HCT116 (cell line): Measurements from ENCODE around the gene CYB5D1. TPM values are rescaled to one million over a fixed set of nuclear protein-coding genes. Genes with fewer than 3 reads are reported as not detected.

ENCODE experiments used
- ATAC-seq: fragments of 200-7000 bp; cut with Tn5 transposase; 2 replicates; pipeline ENCODE4 v1.9.1; 2020; ENCODE audit warnings: mild to moderate bottlenecking, moderate library complexity
- BruUV-seq: library from RNA; stranded (reverse); fragments of 400-500 nt; replicated peaks from 2 replicates; lab custom pipeline; 2021; lab: Mats Ljungman, UMichigan
- CTCF ChIA-PET: fragments of 300-600 bp; sonication (Branson Sonifier 250); formaldehyde crosslinking; loops from one replicate; lab custom pipeline; 2021; ENCODE audit warnings: antibody characterized with exemption; lab: Charles Lee
- POLR2A ChIA-PET: fragments of 300-600, 350-600 bp; sonication (Branson Sonifier 250); formaldehyde crosslinking; loops from one replicate; lab custom pipeline; 2021; ENCODE audit warnings: antibody characterized with exemption; lab: Charles Lee
- RAD21 ChIA-PET, 2 experiments: fragments of 300-600 bp; sonication (Branson Sonifier 250); formaldehyde crosslinking; loops; one replicate each; lab custom pipeline; 2023; ENCODE audit warnings: low total read pairs in 2 of 2; ENCODE audit not compliant: uncharacterized antibody in 2 of 2, unreplicated experiment in 2 of 2, low non-redundant PET in 1 of 2; lab: Charles Lee
- DNase-seq: peaks from one replicate; pipeline ENCODE4 v3.0.0-alpha.2; 2010; ENCODE audit warnings: low read depth, low spot score
- H2AFZ ChIP-seq: fragments of 200-600 bp; shearing (Covaris generic), sonication (generic); 2 replicates; pipeline ENCODE4 v1.6.1; 2017; ENCODE audit warnings: low read depth, mixed run types, mixed read lengths, antibody characterized with exemption, low read length; ENCODE audit not compliant: poor library complexity, severe bottlenecking
- H3K27ac ChIP-seq: 2 replicates; pipeline ENCODE4 v1.5.1; 2012; ENCODE audit warnings: low read depth, low read length
- H3K27me3 ChIP-seq: fragments of 200-600 bp; sonication (generic); 2 replicates; pipeline ENCODE4 v1.6.1; 2016; ENCODE audit warnings: mixed run types, low read length, mixed read lengths; ENCODE audit not compliant: insufficient read depth
- H3K36me3 ChIP-seq, 2 experiments: fragments of 200-500 bp in 1 of 2; fragments of 200-600 bp in 1 of 2; sonication (Bioruptor generic) in 1 of 2; sonication (generic) in 1 of 2; 2 replicates each; pipeline versions ENCODE4 v1.5.1 to v1.6.1; 2014 to 2016; ENCODE audit warnings: low read length in 2 of 2, inconsistent platforms in 1 of 2, mixed read lengths in 1 of 2, mixed run types in 1 of 2; ENCODE audit not compliant: insufficient read depth in 2 of 2, control insufficient read depth in 1 of 2
- H3K4me1 ChIP-seq, 2 experiments: fragments of 200-600 bp in 1 of 2; sonication (generic) in 1 of 2; 2 replicates each; pipeline versions ENCODE4 v1.5.1 to v1.6.1; 2012 to 2017; ENCODE audit warnings: low read length in 2 of 2, inconsistent platforms in 1 of 2, mild to moderate bottlenecking in 1 of 2, mixed read lengths in 1 of 2, mixed run types in 1 of 2, moderate library complexity in 1 of 2; ENCODE audit not compliant: insufficient read depth in 2 of 2, control insufficient read depth in 1 of 2
- H3K4me2 ChIP-seq: fragments of 200-600 bp; sonication (generic); 2 replicates; pipeline ENCODE4 v1.6.1; 2017; ENCODE audit warnings: mixed run types, low read length, mixed read lengths
- H3K4me3 ChIP-seq, 2 experiments: fragments of 200-600 bp in 1 of 2; sonication (generic) in 1 of 2; replicated peaks in 1 of 2; 2 replicates each; pipeline ENCODE4 v1.5.1; 2011 to 2016; ENCODE audit warnings: low read length in 2 of 2, control low read depth in 1 of 2, low read depth in 1 of 2, mild to moderate bottlenecking in 1 of 2, mixed read lengths in 1 of 2, mixed run types in 1 of 2
- H3K79me2 ChIP-seq: fragments of 200-600 bp; sonication (generic); 2 replicates; pipeline ENCODE4 v1.6.1; 2017; ENCODE audit warnings: mild to moderate bottlenecking, mixed run types, low read length, moderate library complexity, mixed read lengths; ENCODE audit not compliant: insufficient read depth
- H3K9ac ChIP-seq: fragments of 200-600 bp; sonication (generic); 2 replicates; pipeline ENCODE4 v1.6.1; 2016; ENCODE audit warnings: low read length, mixed read lengths
- H3K9me2 ChIP-seq: fragments of 200-600 bp; sonication (generic), shearing (Covaris generic); 2 replicates; pipeline ENCODE4 v1.6.1; 2017; ENCODE audit warnings: mixed run types, mild to moderate bottlenecking, moderate library complexity; ENCODE audit not compliant: insufficient read depth
- H3K9me3 ChIP-seq, 2 experiments: fragments of 200-500 bp in 1 of 2; fragments of 200-600 bp in 1 of 2; sonication (Bioruptor generic) in 1 of 2; sonication (generic) in 1 of 2; 2 replicates each; pipeline ENCODE4 v1.6.1; 2014 to 2017; ENCODE audit warnings: low read length in 2 of 2, mixed read lengths in 2 of 2, inconsistent platforms in 1 of 2, low read depth in 1 of 2, mild to moderate bottlenecking in 1 of 2, mixed run types in 1 of 2, moderate library complexity in 1 of 2; ENCODE audit not compliant: control insufficient read depth in 1 of 2, insufficient read depth in 1 of 2
- H4K20me1 ChIP-seq: fragments of 200-600 bp; sonication (generic), shearing (Covaris generic); 2 replicates; pipeline ENCODE4 v1.6.1; 2017; ENCODE audit warnings: mixed run types, mild to moderate bottlenecking, moderate library complexity; ENCODE audit not compliant: insufficient read depth
- ATF3 ChIP-seq: IDR thresholded peaks from 2 replicates; pipeline ENCODE4 v1.6.1; 2012
- CEBPB ChIP-seq: IDR thresholded peaks from 2 replicates; pipeline ENCODE4 v1.6.1; 2012; ENCODE audit warnings: low read depth
- EZH2 ChIP-seq: fragments of 200-600 bp; sonication (generic); IDR thresholded peaks from 2 replicates; pipeline ENCODE4 v1.6.1; 2017; ENCODE audit warnings: antibody characterized with exemption, mixed run types
- SIN3A ChIP-seq: IDR thresholded peaks from 2 replicates; pipeline ENCODE4 v1.6.1; 2012; ENCODE audit warnings: low read depth
- TCF7L2 ChIP-seq: IDR thresholded peaks from 2 replicates; pipeline ENCODE4 v1.7.0; 2011; ENCODE audit warnings: borderline replicate concordance, inconsistent platforms; ENCODE audit not compliant: insufficient read depth, insufficient read length; ENCODE audit errors: extremely low read depth
- ZBTB33 ChIP-seq: IDR thresholded peaks from 2 replicates; pipeline ENCODE4 v1.6.1; 2011; ENCODE audit warnings: mild to moderate bottlenecking, low read length, moderate library complexity; ENCODE audit not compliant: insufficient replicate concordance; ENCODE audit errors: extremely low read depth
- ZNF274 ChIP-seq: fragments of 200-500 bp; sonication (Bioruptor generic); IDR thresholded peaks from 2 replicates; pipeline ENCODE4 v1.6.1; 2014; ENCODE audit warnings: mild to moderate bottlenecking, low read depth, low read length, inconsistent platforms
- intact Hi-C: fragments of 100-400 bp; cut with micrococcal nuclease; formaldehyde crosslinking; loops from 2 replicates; pipeline ENCODE4 v1.10.0; 2022
- total RNA-seq: library from RNA; stranded (reverse); gene quantifications from one replicate; pipeline ENCODE4 v1.2.1, GENCODE V29; 2021; ENCODE audit not compliant: unreplicated experiment

Gene CYB5D1
- total RNA-seq, 1 experiment from 2014 or later = 21.5 TPM

GRCh38 chr17:7845359-7846062, 12.3 kb upstream of the CYB5D1 start:
- CTCF ChIA-PET = interaction anchor here (1.1 to 2.5 kb wide), 4 partner anchors 10 to 67 kb away, joined by 3 to 8 read pairs (median 5); partner anchors contain the start of gene NAA38
- Histone ChIP-seq H3K36me3 (peaks cover 11 to 31% of the 10 kb centered on the region in 2 experiments), H3K4me1 (peaks cover 19 to 34% of the 10 kb centered on the region in 2 experiments), H3K4me2 (peak overlapping the region; percentile 99), H3K9me2 (no peaks in the 10 kb centered on the region), H2AFZ (no peak overlapping the region), H3K27ac (peak overlapping the region; percentile 97), H4K20me1 (no peaks in the 10 kb centered on the region), H3K4me3 (peak overlapping the region; percentile 92 to 94), H3K27me3 (no peaks in the 10 kb centered on the region), H3K9ac (peak overlapping the region; percentile 99), H3K9me3 (no peaks in the 10 kb centered on the region)
- RAD21 ChIA-PET = interaction anchor here in 1 of 2 experiments (0.8 to 0.9 kb wide), 2 partner anchors 10 to 11 kb away, joined by 3 to 5 read pairs; partner anchors contain the start of gene KDM6B
- intact Hi-C loops = no loop called here
- DNase-seq (no peak), ATAC-seq (no peak)
- POLR2A ChIA-PET = interaction anchor here (0.8 to 3.7 kb wide), 4 partner anchors 11 to 29 kb away, joined by 3 to 45 read pairs (median 12); partner anchors contain the start of genes CYB5D1, KDM6B and NAA38
- BruUV-seq = no TSS peak
- TF ChIP-seq ATF3 (no peak), ZNF274 (no peak), EZH2 (no peak), CEBPB (no peak)
- TF ChIP-seq, all 23 proteins: peak for 0
- peaks cover 70% of the 10 kb centered on the region for H3K79me2 ChIP-seq

GRCh38 chr17:7846063-7846735, 11.6 kb upstream of the CYB5D1 start:
- no peaks in the 10 kb centered on the region for H3K27me3 ChIP-seq
- peaks cover 19 to 34% of the 10 kb centered on the region in 2 experiments for H3K4me1 ChIP-seq
- POLR2A ChIA-PET = interaction anchor here (3.7 kb wide), 1 partner anchor 10 kb away, joined by 45 read pairs; the partner anchor contains the start of genes CYB5D1 and NAA38
- no peak overlapping the region for H3K9ac ChIP-seq
- TF ChIP-seq ZBTB33 (no peak), TCF7L2 (no peak), ZNF274 (no peak), SIN3A (no peak)
- TF ChIP-seq, all 23 proteins: peak for 0
- no TSS peak for BruUV-seq
- H3K36me3 ChIP-seq = peaks cover 15 to 31% of the 10 kb centered on the region in 2 experiments
- ChIA-PET RAD21 (interaction anchor here in 1 of 2 experiments (0.9 kb wide), 1 partner anchor 11 kb away, joined by 3 read pairs; no protein-coding TSS in a partner anchor), CTCF (no interaction called here)
- no peak overlapping the region for H3K4me2 ChIP-seq
- peaks cover 70% of the 10 kb centered on the region for H3K79me2 ChIP-seq
- DNase-seq (no peak), ATAC-seq (no peak)
- no peak overlapping the region for H3K27ac ChIP-seq
- no peaks in the 10 kb centered on the region for H4K20me1 ChIP-seq
- H2AFZ ChIP-seq = no peak overlapping the region
- H3K9me2 ChIP-seq = no peaks in the 10 kb centered on the region
- H3K4me3 ChIP-seq = no peak overlapping the region
- intact Hi-C loops = no loop called here
- no peaks in the 10 kb centered on the region for H3K9me3 ChIP-seq
